ENCODE measurements around the gene BRSK1.

Gene BRSK1

DNA sequence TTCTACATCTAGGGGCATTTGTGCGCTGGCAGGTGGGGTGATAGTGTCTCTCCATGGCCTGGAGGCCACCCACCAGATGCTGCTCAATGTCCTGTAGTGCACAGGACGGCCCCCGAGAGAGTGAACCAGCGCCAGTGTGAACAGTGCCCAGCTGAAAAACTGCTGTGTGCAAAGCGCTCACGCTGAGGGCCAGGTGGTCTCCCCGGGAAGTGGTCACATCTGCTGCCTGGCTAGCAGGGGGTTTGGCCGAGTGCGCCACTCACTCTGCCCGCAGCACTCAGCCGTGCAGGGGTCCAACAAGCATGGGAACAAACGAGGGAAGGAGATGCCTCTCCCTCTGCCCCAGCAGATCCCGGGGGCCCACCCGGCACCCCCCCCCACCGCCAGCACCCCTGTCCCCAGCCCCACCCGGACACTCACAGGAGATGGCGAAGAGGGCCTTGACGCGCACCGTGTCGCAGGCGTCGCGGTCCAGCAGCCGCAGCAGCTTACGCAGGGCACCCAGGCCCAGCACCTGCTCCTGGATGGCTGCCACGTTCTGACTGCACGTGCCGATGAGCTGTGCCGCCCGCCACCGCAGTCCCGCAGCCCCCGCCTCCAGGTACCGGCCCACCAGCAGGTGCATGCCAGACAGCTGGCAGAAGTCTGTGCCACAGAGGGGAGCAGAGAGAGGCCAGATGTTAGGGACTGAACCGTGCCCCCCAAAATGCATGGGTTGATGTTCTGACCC, 9.7 kb upstream of the BRSK1 start:
- no peak for DNase-seq (ENCODE audit: low read depth)

DNA sequence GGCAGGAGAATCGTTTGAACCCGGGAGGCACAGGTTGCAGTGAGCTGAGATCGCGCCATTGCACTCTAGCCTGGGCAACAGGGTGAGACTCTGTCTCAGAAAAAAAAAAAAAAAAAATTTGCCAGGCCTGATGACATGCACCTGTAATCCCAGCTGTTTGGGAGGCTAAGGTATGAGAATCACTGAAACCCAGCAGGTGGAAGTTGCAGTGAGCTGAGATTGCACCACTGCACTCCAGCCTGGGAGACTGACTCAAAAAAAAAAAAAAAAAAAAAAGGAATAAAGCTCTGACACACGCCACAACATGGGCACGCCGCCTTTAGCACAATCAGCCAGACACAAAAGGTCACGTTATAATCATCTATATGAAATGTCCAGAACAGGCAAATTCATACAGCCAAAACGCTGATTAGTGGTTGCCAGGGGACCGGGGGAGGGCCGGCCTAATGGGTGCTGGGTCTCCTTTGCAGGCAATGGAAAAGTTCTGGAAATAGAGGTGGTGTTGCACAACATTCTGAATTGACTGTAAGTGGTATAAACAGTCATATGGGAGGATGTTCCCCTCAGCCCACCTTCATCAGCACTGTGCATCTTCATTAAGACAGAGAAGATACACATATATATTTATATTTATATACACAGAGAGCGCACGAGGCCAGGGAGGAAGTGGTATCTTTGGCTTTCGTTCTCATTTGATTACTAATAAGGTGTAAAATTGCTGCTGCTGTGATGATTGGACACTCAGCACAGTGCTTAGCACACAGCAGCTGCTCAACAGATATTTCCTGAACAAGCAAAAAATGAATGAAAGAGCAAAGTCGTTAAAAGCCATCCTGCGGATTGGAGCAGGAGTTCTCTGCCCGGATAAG, 7.7 kb upstream of the BRSK1 start:
- no peak for DNase-seq (ENCODE audit: low read depth)

DNA sequence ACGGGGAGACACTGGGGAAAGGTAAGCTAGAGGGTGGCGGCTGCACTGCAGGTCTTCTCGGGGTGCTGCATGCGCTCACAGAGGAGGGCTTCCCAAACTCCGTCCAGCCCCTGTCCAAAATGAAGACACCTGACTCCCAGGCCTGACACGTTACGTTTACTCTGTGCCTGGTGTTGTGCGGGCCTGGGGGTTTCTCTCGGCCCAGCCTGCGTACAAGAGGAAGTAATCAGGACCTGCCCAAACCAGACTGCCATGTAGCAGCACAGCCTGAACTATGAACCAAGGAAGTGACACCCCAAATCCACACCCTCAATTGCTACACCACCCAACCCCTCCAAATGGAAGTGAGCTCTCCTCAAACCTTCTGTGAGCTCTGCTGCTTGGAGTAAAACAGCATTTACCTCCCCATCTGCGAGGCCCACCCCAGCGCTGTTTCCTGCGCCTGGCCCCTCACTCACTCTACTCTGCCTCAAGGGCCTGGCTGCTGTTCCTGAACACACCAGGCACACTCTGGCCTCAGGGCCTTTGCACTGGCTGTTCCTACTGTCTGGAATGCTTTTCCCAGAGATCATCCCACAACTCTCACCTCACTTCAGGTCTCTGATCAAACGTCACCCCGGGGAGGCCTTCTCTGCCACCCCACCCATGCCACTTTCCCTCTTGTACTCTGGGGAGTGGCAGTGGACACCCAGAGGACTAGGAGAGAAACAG, 6.9 kb upstream of the BRSK1 start:
- DNase-seq (ENCODE audit: low read depth) = no peak

DNA sequence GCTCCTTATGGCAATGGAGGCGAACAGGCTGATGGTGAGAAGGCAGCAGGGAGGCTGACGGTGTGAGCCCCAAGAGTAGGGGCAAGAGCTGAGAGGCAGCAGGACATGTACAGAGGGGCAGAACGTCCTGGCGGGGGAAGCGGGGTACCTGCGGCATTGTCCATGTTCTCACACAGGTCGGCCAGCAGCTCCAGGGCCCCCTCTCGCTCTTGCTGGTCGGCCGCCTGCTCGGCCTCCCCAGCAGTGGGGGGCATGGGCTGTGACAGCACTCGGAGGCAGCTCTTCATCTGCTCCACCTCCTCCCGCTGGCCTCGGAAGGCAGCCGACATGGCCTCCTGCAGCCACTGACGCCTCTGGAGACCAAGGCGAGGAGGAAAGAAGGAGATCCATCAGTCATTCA, 6.3 kb upstream of the BRSK1 start:
- DNase-seq (ENCODE audit: low read depth) = no peak

DNA sequence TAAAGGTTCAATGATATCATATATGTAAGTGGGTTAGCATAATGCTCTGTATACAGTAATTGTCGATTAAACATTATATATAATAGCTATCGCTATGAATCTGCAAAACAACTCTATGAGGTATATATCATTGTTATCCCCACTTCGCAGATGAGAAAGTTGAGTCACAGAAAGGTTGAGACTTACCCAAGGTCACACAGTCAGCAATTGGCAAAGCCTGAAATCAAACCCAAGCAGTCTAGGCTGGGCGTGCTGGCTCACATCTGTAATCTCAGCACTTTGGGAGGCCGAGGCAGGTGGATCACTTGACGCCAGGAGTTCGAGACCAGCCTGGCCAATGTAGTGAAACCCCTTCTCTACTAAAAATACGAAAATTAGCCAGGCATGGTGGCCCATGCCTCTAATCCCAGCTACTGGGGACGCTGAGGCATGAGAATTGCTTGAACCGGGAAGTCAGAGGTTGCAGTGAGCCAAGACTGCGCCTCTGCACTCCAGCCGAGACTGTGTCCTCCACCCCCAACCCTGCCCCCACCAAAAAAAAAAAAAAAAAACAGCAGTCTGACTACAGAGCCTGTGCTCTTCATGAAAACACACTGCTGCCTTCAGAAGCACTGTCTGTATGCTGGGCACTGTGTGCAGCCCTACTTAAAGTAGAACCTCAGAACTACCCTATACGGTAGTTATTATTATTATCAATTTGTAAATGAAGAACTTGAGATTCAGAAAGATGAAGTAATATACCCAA, 5.2 kb upstream of the BRSK1 start:
- DNase-seq (ENCODE audit: low read depth) = no peak

DNA sequence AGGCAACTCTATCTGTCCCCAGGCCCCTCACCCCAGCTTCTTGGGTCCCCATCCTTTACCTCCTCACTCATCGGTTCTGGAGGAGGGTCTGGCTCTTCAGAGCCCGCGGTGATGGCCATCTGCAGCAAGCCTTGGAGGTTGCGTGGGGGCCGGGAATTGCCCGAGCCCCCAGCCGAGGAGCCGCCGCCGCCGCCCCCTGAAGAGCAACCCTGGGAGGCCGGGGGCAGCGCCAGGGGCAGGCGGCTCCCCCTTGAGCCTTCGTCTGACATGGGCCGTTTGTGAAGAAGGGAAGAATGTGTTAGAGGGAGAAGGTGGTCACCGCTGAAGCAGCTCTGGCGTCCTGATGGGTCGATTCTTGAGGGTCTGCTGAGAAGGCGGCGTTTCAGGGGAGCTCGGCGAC, 4.5 kb upstream of the BRSK1 start:
- DNase-seq (ENCODE audit: low read depth) = no peak

DNA sequence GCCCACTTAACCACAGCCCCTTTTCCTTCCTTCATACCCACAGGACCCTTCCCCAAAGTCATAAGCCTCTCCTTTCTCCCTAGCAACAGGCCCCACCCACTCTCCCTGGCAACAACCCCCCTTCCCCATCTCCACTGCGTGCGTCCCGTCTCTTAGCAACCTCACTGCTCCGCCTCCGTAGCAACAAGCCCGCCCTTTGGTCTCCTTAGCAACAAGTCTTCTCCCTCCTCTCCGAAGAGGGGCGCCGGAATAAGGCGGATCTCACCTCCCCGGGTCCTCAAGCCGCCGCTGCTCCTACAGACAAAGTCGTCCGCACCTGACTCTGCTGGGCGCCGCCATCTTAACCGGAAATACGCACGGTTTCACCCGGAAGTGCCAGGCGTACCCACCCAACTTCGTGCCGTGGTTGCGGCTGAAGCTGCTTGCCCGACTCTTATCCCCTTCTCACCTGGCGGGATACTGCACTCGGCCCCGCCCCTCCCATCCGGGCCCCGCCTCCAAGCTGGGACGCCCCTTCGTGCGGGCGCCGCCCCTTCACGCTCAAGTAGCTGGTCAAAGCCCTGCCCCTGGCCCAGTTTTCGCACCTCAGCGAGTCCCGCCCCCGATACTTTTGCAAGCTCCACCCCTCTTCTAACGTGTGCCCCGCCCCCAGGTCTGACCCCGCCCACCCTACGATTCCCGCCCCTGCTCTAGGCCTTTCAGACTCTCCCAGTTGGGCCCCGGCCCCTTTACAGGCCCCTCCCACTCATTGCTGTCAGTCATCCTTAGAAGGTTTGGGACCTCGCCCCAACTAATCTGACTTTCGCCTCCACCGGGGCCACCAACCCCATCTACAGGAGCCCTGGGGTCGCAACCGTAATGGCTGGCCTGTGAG, 3.8 kb upstream of the BRSK1 start, which contains the start of gene HSPBP1:
HSPBP1 (minus strand) TSS at position 341 of the 874 bp plus-strand sequence. CDS start 502 bp downstream, outside the sequence.
- peak; percentile 97 for DNase-seq (ENCODE audit: low read depth)

DNA sequence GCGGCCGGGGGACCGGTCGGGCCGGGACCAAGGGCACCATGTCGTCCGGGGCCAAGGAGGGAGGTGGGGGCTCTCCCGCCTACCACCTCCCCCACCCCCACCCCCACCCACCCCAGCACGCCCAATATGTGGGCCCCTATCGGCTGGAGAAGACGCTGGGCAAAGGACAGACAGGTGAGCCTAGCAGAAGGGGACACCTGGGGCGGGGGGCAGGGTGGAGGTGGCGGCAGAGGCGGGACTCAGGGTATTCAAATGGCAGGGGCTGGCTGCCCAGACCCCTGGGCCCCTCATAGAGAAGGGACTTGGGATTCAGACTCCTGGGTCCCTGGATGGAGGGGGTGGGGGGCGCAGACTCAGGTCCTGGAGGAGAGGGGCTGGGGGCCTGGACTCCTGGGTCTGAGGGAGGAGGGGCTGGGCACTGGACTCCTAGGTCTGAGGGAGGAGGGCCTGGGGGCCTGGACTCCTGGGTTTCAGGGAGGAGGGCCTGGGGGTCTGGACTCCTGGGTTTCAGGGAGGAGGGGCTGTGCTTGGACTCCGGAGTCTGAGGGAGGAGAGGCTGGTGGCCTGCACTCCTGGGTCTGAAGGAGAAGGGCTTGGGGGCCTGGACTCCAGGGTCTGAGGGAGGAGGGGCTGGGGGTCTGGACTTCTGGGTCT, 735 bp downstream of the BRSK1 start:
- DNase-seq (ENCODE audit: low read depth) = no peak

DNA sequence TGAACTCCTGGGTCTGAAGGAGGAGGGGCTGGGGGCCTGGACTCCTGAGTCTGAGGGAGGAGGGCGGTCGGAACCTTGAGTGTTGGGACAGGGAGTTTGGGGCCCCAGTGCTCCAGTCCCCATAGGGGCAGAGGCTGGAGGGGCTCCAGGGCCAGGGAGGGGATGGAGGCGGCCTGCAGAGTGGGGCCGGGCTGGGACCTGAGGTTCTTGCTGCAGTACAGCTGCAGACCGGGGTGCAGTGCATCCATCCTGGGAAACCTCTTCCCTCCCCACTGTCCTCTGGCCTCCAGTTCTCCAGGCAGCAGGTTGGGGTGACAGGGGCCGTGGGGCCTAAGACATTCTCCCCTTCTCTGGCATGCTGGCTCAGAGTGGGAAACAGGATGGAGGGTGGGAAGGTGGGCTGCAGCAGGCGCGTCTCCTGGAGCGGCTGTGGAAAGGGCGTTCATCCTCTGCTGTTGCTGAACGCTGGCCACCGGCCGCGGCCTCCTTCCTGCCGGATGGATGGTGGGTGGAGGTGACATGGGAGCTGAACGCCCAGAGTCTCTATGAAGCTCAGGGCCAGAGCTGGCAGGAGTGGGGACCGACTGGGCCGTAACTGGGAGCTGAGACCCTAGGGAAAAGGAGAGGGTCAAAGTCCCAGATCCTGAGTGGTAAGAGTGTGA, 1.6 kb downstream of the BRSK1 start:
- peak; percentile 20 for DNase-seq (ENCODE audit: low read depth)

DNA sequence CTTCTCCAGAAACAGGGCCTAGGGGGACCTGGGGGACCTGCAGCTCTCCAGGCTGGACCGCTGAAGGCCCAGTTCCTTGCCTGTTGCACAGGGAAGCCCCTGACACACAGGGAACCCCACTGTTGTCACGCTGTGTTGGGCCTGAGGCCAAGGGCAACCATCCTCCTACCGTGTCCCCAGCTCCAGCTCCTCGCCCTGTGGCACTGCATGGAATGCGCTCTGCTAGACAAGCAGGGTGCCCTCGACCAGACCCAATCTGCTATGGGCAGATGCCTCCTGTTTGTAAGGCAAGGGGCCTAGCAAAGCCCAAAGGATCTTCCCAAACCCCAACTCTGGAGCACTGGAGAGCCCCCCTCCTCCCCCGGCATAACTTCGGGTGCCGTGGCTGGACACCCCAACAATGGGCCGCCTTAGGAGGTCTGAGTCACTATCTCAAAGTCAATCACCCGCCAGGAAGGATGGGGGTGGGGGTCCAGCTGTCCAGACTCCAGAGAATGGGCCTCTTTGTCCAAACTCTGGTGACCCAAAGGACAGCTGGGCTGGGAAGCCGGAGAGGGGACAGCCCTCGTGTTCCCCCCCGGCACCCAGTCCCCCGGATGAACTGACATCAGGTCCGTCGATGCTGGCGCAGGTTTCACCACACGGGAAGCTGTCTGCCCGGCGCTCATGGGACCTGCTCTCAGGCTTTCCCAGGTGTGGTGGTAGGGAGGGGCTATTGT, 3.7 kb downstream of the BRSK1 start:
- no peak for DNase-seq (ENCODE audit: low read depth)

DNA sequence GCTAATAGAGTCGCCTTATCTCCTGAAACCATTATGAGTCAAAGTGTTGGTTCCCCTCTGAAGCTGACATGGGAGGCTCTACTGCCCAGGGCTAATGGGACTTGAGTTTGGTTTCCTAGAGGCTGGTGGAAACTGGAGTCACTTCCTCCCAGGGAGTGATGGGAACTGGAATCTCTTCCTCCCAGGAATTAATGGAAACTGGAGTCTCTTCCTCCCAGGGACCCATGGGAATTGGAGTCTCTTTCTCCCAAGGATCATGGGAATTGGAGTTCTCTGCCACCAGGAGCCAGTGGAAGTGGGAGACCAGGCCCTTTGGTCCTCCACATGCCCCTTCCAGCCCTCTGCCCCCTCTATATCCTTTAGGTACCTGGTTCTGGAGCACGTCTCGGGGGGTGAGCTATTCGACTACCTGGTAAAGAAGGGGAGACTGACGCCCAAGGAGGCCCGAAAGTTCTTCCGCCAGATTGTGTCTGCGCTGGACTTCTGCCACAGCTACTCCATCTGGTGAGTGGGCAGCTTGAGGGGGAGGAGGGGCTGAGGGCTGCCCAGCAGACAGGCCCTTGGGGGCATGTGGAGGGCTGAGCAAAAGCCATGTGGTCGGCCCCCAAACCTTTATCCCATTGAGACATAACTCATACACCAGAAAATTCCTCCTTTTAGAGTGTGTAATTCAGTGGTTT, 5.5 kb downstream of the BRSK1 start:
- DNase-seq (ENCODE audit: low read depth) = peak; percentile 40

DNA sequence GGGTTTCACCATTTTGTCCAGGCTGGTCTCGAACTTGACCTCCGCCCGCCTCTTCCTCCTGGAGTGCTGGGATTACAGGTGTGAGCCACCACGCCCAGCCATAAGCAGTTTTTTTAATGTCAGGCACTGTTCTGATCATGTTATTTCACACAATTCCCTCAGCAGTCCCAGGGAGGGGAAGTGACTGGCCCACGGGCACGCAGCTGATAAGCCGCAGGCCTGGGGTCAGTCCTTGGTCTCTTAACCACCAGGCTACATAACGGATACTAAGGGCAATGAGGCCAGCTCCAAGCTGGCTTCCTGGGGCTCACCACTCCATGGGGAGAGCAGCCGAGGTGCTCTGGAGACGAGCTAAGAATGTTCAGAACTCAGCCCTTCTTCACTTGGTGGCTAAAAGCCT, 13.5 kb downstream of the BRSK1 start:
- no peak for DNase-seq (ENCODE audit: low read depth)

DNA sequence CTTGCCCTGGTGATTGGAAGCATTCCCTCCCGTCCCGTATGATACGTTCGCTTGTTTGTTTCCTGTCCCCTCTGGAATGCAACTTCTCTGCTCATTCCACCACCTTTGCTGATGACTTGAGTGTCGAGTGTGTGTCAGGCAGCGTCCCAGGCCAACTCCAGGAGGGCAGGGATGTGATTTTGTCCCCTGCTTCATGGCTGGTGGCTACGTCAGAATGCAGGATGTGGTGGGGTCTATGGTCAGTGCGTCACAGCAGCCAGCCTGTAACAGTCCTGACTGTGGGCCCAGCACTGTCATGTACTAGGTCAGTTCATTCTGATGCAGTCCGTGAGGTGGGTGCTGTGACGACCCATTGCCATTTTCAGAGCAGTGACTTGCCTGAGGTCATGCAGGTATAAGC, 16.2 kb downstream of the BRSK1 start:
- DNase-seq (ENCODE audit: low read depth) = no peak

DNA sequence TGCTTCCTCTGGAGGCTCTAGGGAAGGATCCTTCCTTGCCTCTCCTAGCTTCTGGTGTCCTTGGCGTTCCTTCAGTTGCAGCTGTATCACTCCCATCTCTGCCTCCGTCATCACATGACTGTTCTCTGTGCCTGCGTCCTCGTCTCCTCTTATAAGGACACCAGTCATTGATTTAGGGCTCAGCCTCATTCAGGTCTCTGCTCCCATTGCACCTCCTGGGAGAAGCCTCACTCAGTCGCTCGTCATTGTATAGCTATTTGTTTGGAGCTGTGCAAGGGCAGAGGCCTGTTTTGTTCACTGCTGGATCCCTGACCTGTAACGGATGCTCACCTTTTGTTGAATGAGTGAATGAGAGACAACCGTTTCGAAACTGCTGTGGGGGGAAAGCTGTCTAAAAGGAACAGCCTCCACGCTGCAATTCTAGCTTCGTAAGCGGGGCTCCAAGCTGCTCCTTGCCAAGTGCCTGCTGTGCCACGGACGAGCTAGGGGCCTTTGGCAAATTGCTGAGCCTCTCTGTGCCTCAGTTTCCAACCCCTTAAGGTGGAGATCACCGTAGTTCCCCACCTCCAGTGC, 17.2 kb downstream of the BRSK1 start:
- DNase-seq (ENCODE audit: low read depth) = no peak

DNA sequence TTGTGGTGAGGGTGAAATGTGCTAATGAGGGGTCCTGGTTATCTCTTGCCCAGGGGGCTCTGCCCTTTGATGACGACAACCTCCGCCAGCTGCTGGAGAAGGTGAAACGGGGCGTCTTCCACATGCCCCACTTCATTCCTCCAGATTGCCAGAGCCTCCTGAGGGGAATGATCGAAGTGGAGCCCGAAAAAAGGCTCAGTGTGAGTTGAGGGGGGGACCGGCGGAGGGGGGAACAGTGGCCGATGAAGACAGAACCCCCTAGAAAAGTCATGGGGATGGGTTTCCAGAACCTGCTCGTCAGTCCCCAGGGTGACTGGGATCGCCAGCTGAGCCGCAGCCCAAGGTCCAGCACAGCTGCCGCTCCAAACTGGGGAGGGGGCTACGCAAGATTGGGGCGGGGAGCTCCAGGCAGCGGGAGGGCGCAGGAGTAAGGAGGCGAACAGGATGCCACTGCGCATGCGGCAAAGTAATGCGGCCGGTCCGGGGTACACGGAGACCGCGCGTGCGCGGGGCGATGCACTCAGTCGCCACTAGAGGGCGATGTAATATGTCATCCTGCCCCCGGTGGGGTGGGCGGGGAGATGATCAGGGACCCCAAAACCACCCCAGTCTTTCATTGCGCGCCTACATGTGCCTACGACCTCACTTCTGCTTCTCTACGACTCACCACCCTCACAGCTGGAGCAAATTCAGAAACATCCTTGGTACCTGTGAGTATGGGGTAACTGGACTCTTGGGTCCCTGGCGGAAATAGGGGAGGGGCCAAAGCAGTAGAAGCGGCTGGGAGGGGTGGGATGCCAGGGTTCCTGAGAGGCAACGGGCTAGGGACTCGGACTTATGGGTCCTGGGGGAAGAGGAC, 17.9 kb downstream of the BRSK1 start:
- DNase-seq (ENCODE audit: low read depth) = peak; percentile 75

DNA sequence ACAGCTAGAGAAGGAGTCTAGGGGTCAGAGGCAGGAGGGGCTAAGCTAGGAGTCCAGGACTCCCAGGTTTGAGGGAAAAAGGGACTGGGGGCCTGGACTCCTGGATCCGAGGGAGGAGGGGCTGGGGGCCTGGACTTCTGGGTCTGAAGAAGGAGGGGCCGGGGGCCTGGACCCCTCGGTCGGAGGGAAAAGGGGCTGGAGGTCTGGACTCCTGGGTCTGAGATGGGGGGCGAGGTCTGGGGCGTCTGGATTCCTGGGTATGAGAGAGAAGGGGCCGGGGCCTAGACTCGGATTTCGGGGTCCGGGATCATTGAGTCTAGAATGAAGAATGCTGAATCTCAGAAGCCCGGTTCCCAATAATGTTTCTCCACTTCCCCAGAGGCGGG, 18.5 kb downstream of the BRSK1 start:
- no peak for DNase-seq (ENCODE audit: low read depth)

DNA sequence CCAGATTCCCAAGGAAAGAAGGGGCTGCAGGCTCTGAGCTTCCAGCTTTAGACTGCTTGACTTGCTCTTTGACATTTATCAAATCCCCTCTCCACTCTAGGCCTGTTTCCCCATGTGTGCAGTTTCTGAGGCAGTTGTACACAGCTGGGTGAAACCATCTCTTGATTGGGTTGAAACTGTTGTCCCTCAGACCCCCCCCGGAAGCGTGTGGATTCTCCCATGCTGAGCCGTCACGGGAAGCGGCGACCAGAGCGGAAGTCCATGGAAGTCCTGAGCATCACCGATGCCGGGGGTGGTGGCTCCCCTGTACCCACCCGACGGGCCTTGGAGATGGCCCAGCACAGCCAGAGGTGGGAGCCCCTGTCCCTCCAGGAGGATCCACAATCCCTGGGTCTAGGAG, 19.7 kb downstream of the BRSK1 start:
- no peak for DNase-seq (ENCODE audit: low read depth)
